GM19328 (cell line): ENCODE results near the gene SPDYE16.
"Not testable (repeated sequence)": the region's sequence is repeated elsewhere in the genome, so short reads cannot be mapped to it uniquely, and the experiment has no call there.

ENCODE experiments used
- ATAC-seq: cut with Tn5 transposase; IDR thresholded peaks from one replicate; pipeline ENCODE4 v1.9.1; 2021; ENCODE audit warnings: mild to moderate bottlenecking, moderate library complexity; ENCODE audit not compliant: unreplicated experiment

The SPDYE16 gene

DNA sequence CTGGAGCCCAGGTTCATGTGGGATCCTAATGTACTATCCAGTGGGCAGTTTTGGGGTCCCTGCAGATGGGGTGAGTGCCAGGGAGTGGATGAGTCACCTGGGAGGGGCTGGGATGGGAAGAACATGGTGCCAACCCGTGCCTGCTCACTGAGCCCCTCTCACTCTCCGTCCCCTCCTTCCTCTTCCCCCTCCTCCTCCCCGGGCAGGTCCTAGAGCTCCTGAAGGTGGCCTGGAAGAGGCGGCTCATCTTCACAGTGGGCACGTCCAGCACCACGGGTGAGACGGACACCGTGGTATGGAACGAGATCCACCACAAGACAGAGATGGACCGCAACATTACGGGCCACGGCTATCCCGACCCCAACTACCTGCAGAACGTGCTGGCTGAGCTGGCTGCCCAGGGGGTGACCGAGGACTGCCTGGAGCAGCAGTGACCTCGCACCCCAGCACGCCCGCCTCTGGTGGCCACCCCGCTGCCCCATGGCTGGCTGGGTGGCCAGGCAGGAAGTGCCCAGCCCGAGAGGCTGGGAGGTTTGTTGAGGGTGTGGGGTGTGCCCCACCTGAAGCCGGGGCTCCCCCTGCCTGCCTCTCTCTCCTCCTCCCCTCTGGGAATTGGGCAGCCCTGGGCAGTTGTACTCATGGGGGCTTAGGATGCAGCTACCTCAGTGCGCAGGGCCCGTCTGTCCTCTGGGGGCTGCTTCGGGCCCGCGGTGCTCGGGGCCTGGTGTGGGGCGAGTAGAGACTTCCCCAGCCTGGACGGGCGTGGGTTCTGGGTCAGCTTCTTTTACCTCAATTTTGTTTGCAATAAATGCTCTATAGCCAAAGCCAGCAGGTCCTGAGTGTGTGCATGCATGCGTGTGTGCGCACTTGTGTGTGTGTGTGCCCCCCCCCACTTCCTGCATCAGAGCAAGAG lies 37.7 kb downstream of the SPDYE16 start:
- ATAC-seq, result no peak

DNA sequence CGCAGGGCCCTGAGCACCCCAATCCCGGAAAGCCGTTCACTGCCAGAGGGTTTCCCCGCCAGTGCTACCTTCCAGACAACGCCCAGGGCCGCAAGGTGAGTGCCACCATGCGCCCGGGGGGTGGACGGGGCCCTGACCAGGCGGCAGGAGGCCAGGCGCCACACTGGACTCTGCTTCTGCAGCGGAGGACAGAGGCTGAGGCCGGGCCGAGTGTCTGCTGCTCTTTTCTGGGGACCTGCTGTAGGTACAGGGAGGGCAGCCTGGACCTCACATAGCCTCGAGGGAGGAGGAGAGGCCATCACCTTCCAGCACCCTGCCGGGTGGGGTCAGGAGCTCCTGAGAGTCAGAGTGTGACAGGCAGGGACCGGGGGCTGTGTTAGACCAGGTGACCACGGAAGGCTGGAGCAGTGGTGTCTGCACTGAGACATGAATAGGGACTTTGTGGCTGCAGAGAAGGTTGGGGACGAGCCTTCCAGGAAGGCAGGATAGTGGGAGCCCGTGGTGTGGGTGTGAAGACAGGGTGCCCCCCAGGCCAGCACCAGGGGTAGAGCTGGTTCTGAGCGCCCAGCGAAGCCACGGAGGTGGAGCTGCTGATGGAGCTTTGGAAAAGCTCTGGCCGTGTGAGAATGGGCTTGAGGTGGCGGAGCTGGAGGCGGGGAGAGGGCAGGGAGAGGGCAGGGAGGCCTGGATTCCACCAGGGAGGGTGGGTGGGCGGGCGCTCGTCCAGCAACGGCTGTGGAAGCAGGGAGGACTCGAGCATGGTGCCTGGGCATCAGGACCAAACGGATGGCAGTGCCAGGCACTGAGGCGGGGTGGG lies 38.5 kb downstream of the SPDYE16 start:
- ATAC-seq, result not testable (repeated sequence)

DNA sequence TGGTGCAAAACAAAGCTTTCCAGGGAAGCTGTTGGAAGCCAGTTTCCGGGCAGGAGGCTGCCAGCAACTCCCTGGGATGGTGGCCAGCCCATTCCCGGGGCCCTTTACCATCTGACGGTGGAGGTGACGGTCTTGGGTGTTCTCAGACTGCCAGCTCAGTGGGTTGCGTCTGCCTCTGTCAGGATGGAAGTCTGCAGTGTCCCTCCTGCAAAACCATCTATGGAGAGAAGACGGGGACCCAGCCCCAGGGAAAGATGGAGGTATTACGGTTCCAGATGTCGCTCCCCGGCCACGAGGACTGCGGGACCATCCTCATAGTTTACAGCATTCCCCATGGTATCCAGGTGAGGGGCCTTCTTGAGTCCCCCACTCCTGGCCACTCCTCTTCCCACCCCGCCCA lies 39.9 kb downstream of the SPDYE16 start:
- ATAC-seq, result not testable (repeated sequence)

DNA sequence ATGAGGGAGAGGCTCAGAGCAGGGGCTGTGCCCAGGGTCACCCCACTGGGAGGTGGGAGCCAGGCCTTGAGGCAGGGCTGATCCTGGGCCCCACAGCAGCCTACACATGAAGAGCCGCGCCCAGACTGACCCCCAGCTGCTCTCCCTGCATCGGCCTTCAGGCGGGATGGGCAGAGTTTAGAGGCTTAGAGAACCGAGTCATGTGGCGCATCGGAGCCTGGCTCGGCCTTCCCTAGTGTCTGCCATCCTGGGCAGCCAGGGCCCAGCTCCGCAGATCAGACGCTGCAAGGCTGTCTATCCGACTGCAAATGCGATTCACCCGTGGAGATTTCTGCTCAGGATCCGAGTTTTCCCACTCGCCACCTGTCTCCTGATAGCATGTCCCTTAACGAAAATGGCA lies 40.3 kb downstream of the SPDYE16 start:
- not testable (repeated sequence) for ATAC-seq

DNA sequence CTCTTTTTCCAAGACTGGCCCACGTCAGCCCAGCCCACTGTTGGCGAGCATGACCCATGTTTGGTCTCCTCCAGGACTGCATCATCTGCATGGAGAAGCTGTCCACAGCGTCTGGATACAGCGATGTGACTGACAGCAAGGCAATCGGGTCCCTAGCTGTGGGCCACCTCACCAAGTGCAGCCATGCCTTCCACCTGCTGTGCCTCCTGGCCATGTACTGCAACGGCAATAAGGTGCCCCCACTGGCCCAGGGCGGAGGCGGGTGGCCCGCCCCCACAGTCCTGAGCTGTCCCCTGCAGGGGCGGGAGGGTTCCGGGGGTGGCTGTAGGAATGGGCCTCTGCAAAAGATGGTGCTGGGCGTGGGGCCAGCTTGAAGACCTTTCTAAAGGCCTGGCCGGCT lies 40.9 kb downstream of the SPDYE16 start:
- not testable (repeated sequence) for ATAC-seq

DNA sequence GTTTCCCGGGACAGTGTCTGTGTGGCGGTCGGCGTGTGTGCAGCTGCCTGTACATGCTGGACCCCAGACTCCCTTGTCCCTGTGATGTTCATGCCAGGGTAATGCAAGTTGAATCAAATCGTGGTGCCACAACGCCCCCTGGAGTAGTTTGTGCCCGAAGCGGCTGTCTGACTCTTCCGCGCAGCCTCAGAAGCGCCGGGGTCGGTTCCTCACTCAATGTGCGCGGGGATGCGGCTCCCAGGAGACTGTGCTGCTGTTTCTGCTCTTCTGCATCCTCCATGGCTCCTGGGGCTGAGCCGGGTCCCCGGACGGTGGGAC lies 43.2 kb downstream of the SPDYE16 start:
- not testable (repeated sequence) for ATAC-seq

DNA sequence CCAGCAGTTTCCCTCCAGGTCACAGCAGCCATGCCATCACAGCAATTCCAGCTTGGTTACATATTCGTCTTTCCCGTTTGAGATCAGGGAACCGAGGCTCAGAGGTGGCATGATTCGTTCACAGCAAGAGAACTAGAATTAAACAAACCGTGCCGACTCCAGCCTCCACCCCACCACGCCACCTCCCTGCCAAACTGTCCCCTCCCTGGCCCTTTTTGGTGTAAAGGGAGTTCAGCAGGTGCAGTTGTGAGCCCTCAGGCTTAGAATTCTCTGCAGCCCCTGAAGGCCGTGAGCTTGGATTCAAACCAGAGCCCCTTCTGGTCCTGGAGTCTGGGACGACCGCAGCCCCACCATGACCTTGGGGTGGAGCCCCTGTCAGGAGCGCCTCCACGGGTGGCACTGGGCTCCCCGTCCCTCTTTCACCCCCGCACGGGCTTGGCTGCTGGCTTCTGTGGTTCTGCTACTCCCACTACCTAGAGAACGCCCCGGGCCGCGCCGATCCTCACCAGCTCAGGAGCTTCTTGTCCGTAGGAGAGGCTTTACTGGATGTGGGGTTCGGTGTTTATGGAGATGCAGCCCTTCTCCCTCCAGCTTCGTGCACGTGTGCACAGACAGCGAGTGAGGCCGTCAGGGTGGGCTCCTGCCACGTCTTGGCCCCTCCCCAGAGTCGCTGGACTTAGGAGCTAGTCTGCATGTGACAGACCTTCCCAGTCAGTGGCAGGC lies 43.7 kb downstream of the SPDYE16 start:
- not testable (repeated sequence) for ATAC-seq

DNA sequence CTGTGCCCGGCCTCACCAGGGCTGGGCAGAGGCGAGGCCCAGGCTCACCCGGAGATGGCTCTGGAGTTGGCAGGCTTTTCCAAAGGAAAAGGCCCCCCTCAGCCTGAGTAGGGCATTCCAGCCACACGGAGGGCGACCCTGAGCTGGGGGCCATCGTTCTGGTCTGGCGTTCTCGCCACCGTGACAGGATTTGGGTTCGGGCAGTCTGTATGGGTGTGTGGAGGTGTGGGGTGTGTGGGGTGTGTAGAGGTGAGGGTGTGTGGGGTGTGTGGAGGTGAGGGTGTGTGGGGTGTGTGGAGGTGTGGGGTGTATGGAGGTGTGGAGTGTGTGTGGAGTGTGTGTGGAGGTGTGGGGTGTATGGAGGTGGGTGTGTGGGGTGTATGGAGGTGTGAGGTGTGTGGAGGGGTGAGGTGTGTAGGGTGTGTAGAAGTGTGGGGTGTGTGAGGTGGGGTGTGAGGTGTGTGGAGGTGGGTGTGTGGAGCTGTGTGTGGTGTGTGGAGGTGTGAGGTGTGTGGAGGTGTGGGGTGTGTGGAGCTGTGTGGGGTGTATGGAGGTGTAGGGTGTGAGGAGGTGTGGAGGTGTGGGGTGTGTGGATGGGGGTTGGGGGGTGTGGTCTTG lies 44.4 kb downstream of the SPDYE16 start:
- not testable (repeated sequence) for ATAC-seq

DNA sequence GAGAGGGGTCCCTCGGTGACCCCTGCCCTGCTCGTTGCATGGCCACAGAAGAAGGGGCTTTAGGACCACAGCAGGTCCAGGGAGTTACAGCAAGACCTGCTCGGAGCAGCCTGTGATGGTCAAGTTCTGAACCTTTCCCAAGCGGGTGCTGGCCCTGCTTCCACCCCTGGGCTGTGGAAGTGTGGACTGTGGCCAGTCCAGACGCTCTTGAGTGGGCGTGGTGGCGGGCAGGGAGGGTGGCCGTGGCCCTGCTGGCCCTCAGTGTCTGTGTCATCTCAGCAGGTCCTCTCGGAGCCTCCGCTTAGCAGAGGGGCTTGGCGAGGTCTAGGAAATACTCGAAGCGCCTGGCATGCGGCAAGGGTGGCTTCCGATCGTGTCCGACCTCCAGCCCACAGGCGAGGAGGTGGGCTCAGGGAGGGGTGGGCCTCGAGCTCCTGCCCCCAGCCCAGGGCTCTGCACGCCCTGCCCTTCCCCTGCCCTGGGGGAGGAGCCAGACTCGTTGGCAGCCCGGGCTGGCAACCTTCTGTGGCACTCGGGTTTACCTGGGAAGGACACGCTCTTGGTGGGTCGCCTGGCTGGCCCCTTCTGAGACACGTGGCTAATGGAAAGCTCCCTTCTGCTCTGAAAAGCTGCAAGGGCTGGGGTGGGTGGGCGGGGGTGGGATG lies 45.0 kb downstream of the SPDYE16 start:
- not testable (repeated sequence) for ATAC-seq

DNA sequence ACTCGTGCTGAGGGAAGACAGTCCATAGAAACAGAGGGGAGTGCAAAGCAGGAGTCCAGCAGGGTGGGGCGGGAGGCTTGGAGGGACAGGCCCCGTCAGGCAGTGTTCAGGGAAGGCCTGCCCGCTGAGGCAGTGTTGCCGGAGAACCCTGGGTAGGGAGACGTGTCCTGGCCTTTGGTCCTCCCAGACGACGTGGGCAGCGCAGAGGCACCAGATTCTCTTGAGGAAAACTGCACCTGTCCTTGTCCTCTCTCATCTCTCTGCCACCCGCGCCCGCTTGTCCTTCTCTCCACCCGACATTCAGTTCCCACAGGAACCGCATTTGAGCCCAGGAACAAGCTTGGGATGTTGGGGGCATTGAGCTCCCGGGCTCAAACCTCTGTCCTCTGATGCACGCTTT lies 47.4 kb downstream of the SPDYE16 start:
- not testable (repeated sequence) for ATAC-seq

DNA sequence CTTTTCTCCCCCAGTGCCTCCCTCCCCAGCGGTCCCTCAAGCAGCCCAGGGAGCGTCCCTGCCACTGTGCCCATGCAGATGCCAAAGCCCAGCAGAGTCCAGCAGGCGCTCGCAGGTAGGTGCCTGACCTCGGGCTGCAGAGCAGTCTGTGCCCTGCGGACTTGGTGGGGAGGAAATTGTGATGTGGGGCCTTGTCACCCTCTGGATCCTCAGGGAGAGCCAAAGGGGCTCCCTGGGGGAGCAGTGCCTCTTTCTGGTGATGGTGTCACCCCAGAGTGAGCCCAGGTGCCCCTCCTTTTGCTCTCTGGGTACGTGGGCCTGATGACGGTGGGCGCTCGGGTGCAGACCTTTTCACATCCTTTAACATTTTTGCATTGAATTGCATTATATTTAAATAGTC lies 51.0 kb downstream of the SPDYE16 start:
- not testable (repeated sequence) for ATAC-seq

DNA sequence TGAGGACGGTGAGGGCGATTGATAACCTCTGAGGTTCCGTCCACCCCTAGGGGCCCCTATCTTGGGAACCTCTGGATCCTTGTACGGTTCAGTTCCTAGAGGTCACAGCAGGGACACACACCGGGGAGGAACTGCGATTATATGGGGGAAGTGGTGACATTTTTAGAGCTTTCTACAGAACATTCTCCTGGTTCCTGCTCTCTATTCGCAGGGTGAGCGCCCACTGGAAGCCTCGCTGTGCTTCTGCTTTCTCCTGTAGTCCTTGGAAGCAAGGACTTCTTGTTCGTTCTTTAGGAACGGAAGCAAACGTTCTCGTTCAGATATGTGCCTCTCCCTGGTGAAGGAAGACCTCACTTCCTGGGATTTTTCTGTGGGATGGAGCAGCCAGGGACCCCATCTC lies 55.1 kb downstream of the SPDYE16 start:
- not testable (repeated sequence) for ATAC-seq

DNA sequence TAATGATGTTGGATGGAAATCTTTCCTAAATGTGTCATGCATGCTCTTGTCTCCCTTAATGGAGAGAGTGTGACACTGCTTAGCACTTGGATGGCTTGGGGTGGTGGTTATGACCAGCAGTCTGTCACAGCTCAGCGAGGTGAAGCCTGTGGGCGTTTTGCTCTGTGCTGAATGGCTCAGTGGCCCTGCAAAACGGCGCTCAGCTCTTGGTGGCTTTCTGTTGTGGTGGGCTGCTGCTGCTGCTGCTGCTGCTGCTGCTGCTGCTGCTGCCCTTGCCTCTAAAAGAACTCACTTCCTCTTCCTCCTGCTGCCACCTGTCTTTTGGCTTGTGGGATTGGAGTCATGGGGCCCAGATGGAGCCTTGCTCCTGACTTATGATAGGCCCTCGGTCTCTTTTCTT lies 56.5 kb downstream of the SPDYE16 start:
- peak; percentile 99 for ATAC-seq

DNA sequence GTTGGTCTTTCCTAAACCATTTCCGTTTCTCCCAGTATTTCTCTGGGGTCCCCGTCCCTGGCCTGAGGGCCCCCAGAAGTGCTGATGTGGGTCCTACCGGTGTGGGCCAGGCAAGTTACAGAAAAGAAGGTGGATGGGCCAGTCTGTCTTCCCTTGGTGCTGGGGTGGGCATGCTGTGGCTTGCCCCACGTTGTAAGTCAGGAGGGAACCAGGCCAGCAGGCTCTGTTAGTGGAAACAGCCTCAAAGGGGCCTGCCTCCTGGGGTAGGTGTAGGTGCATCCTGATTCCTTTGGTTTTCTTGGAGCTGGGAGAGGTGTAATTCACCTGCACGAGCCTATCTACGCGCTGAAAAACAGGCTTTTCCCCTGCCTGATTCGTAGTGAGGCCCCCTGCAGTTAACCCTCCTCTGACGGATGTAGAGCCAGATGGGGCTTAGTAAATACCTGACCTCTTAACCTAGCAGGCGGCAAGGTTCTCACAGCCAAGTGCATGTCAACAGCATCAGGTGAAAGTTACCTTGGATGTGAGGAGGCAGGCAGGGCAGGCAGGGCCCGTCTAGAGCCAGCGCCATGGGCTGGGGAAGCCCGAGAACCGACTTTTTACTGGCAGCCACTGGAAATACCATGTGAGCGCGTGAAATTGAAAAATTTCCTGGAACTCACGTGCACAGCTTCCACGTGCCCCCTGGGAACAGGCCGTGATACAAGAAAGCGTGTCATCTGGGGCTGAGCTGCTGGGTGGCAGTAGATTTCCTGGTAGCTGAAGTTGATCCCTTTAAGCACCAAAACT lies 57.1 kb downstream of the SPDYE16 start:
- ATAC-seq, result peak; percentile 5

DNA sequence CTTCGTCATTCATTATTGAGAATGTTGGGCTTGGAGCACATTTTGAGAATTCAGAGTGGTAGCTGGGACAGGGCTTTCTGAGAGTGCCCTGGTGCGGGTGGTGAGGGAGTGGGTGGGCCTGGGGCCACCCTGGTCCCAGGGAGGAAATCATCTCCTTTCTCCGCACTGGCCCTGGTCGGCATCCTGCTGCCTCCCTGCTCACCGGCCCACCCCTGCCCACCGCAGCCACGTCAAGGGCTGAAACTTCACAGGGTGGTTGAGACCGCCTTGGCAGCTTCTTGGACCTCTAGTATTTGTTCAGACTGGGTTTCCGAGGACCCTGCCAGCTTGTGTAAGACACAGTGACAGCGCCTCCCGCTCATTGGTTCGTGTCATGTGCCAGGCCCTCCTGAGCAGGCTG lies 58.6 kb downstream of the SPDYE16 start:
- ATAC-seq, result not testable (repeated sequence)

DNA sequence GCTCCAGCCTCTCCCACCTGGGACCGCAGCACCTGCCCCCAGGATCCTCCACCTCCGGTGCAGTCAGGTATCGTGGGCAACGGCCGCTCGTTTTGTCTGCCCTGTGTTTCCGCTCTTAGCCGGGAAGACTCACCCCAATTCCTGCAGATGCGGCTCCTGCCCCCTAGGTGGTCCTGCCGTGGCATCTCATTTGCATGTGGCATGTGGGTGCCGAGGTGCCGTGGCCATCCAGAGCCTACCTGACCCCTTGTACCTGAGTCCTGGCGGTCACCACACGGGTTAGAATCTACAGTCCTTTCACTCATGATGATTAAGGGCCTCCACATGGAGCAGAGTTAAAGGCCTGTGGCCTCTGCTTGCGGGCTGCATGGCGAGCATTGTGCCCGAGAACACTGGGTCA lies 60.0 kb downstream of the SPDYE16 start:
- not testable (repeated sequence) for ATAC-seq

DNA sequence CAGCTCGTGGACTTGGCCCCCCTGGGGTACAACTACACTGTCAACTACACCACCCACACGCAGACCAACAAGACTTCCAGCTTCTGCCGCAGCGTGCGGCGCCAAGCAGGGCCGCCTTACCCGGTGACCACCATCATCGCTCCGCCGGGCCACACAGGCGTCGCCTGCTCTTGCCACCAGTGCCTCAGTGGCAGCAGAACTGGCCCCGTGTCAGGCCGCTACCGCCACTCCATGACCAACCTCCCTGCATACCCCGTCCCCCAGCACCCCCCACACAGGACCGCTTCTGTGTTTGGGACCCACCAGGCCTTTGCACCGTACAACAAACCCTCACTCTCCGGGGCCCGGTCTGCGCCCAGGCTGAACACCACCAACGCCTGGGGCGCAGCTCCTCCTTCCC lies 60.4 kb downstream of the SPDYE16 start:
- ATAC-seq, result not testable (repeated sequence)
